Bronchial epithelial cell (primary cell): ENCODE results near the gene SYNRG. TPM values are rescaled to one million over a fixed set of nuclear protein-coding genes. Genes with fewer than 3 reads are reported as not detected.

ENCODE experiments used
- DNase-seq: peaks from one replicate; pipeline ENCODE4 v3.0.0-alpha.2; 2010; ENCODE audit warnings: low read depth
- FAIRE-seq: peaks from 2 replicates; lab custom pipeline; 2011; peaks lifted over from hg19 to GRCh38; lab: Jason Lieb, UNC
- H3K27me3 ChIP-seq: 2 replicates; pipeline ENCODE4 v1.5.1; 2011; ENCODE audit warnings: low read length; ENCODE audit not compliant: control insufficient read depth, insufficient read depth
- H3K36me3 ChIP-seq: 2 replicates; pipeline ENCODE4 v1.5.1; 2011; ENCODE audit warnings: low read length; ENCODE audit not compliant: control insufficient read depth, insufficient read depth
- H3K4me3 ChIP-seq: 2 replicates; pipeline ENCODE4 v1.5.1; 2011; ENCODE audit warnings: mild to moderate bottlenecking, low read depth, low read length, control low read depth
- CTCF ChIP-seq: IDR thresholded peaks from 2 replicates; pipeline ENCODE4 v1.5.1; 2011; ENCODE audit warnings: mild to moderate bottlenecking, moderate library complexity, low read length, control low read depth, inconsistent platforms; ENCODE audit not compliant: insufficient read depth, severe bottlenecking
- total RNA-seq: library from RNA; depleted of rRNA; stranded (reverse); fragments of >200 nt; gene quantifications from 2 replicates; pipeline ENCODE4 v1.2.1, GENCODE V29; 2014

SYNRG gene
- total RNA-seq, 1 donor from 2014 or later = 4.7 TPM

GRCh38 chr17:37488009-37488604 lies 121.1 kb downstream of the SYNRG start:
- FAIRE-seq (no peak), DNase-seq (peak; percentile 95)
- no peak for TF ChIP-seq CTCF
- Histone ChIP-seq H3K27me3 (no peaks in the 10 kb centered on the region), H3K36me3 (no peaks in the 10 kb centered on the region), H3K4me3 (peak overlapping the region; percentile 67)

GRCh38 chr17:37485938-37486570 lies 123.2 kb downstream of the SYNRG start:
- FAIRE-seq (no peak), DNase-seq (no peak)
- H3K27me3 ChIP-seq = no peaks in the 10 kb centered on the region
- H3K4me3 ChIP-seq = no peak overlapping the region
- H3K36me3 ChIP-seq = no peaks in the 10 kb centered on the region
- TF ChIP-seq CTCF = no peak

- no peak for FAIRE-seq
- H3K36me3 ChIP-seq = peaks cover 2% of the 10 kb centered on the region
- no peak for DNase-seq
- H3K27me3 ChIP-seq = no peaks in the 10 kb centered on the region
- TF ChIP-seq CTCF = no peak
- H3K4me3 ChIP-seq = no peak overlapping the region
These were observed 125.7 kb downstream of the SYNRG start for GRCh38 chr17:37483311-37484039.

- Histone ChIP-seq H3K4me3 (no peak overlapping the region), H3K27me3 (no peaks in the 10 kb centered on the region), H3K36me3 (peaks cover 4% of the 10 kb centered on the region)
- TF ChIP-seq CTCF = no peak
- FAIRE-seq (no peak), DNase-seq (peak; percentile 76)
These were observed 128.1 kb downstream of the SYNRG start for GRCh38 chr17:37481001-37481665.

- DNase-seq (no peak), FAIRE-seq (no peak)
- Histone ChIP-seq H3K27me3 (no peaks in the 10 kb centered on the region), H3K36me3 (peaks cover 4% of the 10 kb centered on the region), H3K4me3 (no peak overlapping the region)
- TF ChIP-seq CTCF = no peak
These were observed 128.8 kb downstream of the SYNRG start for GRCh38 chr17:37480427-37480826.
